Measurements from ENCODE around the gene ATP2B2.

ATP2B2 gene

GRCh38 chr3:10473581-10474274 is 31.7 kb downstream of the ATP2B2 start:
- no peak overlapping the region for H3K4me3 ChIP-seq
- DNase-seq (ENCODE audit: low spot score) = no peak
- no peak overlapping the region for H3K27ac ChIP-seq
- no peak for TF ChIP-seq CTCF (IDR thresholded peaks at IDR 0.05)

GRCh38 chr3:10472877-10473440 is 32.4 kb downstream of the ATP2B2 start:
- TF ChIP-seq CTCF (IDR thresholded peaks at IDR 0.05) = no peak
- Histone ChIP-seq H3K4me3 (no peak overlapping the region), H3K27ac (no peak overlapping the region)
- DNase-seq (ENCODE audit: low spot score) = no peak

GRCh38 chr3:10471054-10471688 is 34.2 kb downstream of the ATP2B2 start:
- DNase-seq (ENCODE audit: low spot score) = no peak
- TF ChIP-seq CTCF (IDR thresholded peaks at IDR 0.05) = no peak
- no peak overlapping the region for H3K27ac ChIP-seq
- no peak overlapping the region for H3K4me3 ChIP-seq

GRCh38 chr3:10470120-10471053 is 35.0 kb downstream of the ATP2B2 start:
- Histone ChIP-seq H3K4me3 (no peak overlapping the region), H3K27ac (no peak overlapping the region)
- TF ChIP-seq CTCF (IDR thresholded peaks at IDR 0.05) = no peak
- no peak for DNase-seq (ENCODE audit: low spot score)

- Histone ChIP-seq H3K4me3 (no peak overlapping the region), H3K27ac (no peak overlapping the region)
- no peak for TF ChIP-seq CTCF (IDR thresholded peaks at IDR 0.05)
- DNase-seq (ENCODE audit: low spot score) = no peak
Observed at GRCh38 chr3:10469441-10470119, 35.8 kb downstream of the ATP2B2 start.

- no peak overlapping the region for H3K4me3 ChIP-seq
- no peak for DNase-seq (ENCODE audit: low spot score)
- H3K27ac ChIP-seq = no peak overlapping the region
- TF ChIP-seq CTCF (IDR thresholded peaks at IDR 0.05) = no peak
Observed at GRCh38 chr3:10468613-10469354, 36.6 kb downstream of the ATP2B2 start.

All from coronary artery (tissue), 2 donors.